Muscle of arm (tissue), 14 donors: Measurements from ENCODE around the gene TAF3. TPM values are rescaled to one million over a fixed set of nuclear protein-coding genes. Genes with fewer than 3 reads are reported as not detected.
"Not testable (repeated sequence)": the region's sequence is repeated elsewhere in the genome, so short reads cannot be mapped to it uniquely, and the experiment has no call there.

ENCODE experiments used
- DNase-seq: peaks from one replicate; pipeline ENCODE4 v3.0.0-alpha.2; 2013
- long read RNA-seq, 11 donors: transcript quantifications; one replicate each; lab custom pipeline, GENCODE V29; 2026
- polyA plus RNA-seq, 12 donors: library from polyadenylated mRNA; unstranded; fragments of 120-200 nt; gene quantifications; one replicate each; pipeline ENCODE4 v1.2.1, GENCODE V29; 2013; ENCODE audit not compliant: insufficient read length in 12 of 12

TAF3 gene
- 10 to 100 TPM in 2 of 12 donors, 1 to 10 TPM in 9, not detected in 1; 5.3 to 10.7 (median 5.8) TPM for polyA plus RNA-seq
- long read RNA-seq, donor 1, partial matches to known transcripts, result 6 of 6 reads
- long read RNA-seq, donor 1, other reads (novel, unspliced or antisense), result 0 of 6 reads
- long read RNA-seq, donor 2, result 0 reads
- long read RNA-seq, donor 3, result 0 reads
- long read RNA-seq, donor 4, result 0 reads
- long read RNA-seq, donor 5, result 0 reads
- long read RNA-seq, donor 6, result 0 reads
- long read RNA-seq, donor 7, result 0 reads
- long read RNA-seq, donor 8, result 0 reads
- long read RNA-seq, donor 9, result 0 reads
- long read RNA-seq, donor 10, result 0 reads
- long read RNA-seq, donor 11, result 0 reads

GRCh38 chr10:7818295-7819120, at the start of gene TAF3:
Gene TAF3 (plus strand): TSS chr10:7818505. CDS start chr10:7818710, 205 bp downstream.
- peak; percentile 95 for DNase-seq

- no peak for DNase-seq
Observed at GRCh38 chr10:7773845-7774801, 44.2 kb upstream of the TAF3 start.

DNA sequence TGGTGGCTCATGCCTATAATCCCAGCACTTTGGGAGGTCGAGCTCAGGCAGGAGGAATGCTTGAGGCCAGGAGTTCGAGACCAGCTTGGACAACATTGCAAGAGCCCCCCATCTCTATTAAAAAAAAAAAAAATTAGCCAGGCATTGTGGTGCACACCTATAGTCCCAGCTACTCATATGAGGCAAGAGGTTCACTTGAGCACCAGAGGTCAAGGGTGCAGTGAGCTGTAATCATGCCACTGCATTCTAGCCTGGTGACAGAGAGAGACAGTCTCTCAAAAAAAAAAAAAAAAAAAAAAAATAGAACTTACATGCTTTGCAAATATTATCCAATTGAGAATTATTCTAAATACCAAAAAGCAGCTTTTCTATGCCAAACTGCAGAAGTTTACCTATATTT, 41.5 kb upstream of the TAF3 start:
- DNase-seq, result no peak

GRCh38 chr10:7782194-7782593, 36.1 kb upstream of the TAF3 start:
- DNase-seq, result not testable (repeated sequence)

DNA sequence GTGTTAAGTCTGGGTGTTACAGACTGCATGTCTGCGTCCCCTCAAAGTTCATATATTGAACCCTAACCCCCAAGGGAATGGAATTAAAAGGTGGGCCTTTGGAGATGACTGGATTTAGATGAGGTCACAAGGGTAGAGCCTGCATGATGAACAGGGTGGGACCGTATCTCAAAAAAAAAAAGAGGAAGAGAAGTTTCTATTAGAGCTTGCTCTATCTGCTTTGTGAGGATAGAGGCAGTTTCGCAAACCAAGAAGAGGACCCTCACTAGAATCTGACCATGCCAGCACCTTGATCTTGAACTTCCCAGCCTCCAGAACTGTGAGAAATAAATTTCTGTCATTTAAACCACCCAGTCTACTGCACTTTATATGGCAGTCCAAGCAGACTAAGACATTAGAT, 31.9 kb upstream of the TAF3 start:
- no peak for DNase-seq

- DNase-seq, result no peak
Observed at GRCh38 chr10:7787150-7787856, 31.0 kb upstream of the TAF3 start.

GRCh38 chr10:7787857-7788638, 30.3 kb upstream of the TAF3 start, which contains the start of the genes ATP5F1C and KIN:
Gene ATP5F1C (plus strand): TSS chr10:7788177. CDS start chr10:7788208, 31 bp downstream.
Gene KIN (minus strand): TSS chr10:7787993. CDS start chr10:7787933, 60 bp downstream.
- peak; percentile 99 for DNase-seq

DNA sequence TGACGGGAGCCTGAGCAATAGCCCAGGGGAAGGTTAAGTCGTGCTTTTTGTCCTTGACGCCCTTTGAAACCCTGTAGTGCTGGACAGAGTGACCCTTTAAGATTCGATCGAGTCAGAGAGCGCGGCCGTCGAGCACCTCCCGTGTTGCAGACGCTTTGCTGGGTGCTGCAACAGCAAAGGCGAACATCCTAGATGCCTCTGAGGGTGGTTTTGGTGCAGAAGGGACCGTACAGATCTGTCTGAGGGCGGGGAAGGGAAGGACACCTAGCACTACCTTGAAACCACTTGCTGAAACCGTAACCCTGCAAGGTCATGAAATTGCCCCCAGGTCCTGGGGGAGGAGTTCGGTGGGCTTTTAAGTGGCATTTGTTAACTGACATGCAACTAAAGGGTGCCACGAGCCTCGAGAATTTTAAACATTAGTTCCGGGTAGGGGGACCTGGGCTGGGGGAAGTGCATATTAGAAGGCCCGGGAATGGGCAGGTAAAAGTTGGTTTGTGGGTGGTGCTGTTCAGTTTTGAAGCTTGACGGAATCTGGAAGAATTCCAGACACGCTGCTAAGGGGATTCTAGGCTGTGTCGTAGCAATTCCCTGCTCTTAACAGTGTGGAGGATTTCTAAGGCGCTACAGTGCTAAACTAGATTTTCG, 29.5 kb upstream of the TAF3 start:
- no peak for DNase-seq

GRCh38 chr10:7789390-7789789, 28.9 kb upstream of the TAF3 start:
- DNase-seq, result no peak

DNA sequence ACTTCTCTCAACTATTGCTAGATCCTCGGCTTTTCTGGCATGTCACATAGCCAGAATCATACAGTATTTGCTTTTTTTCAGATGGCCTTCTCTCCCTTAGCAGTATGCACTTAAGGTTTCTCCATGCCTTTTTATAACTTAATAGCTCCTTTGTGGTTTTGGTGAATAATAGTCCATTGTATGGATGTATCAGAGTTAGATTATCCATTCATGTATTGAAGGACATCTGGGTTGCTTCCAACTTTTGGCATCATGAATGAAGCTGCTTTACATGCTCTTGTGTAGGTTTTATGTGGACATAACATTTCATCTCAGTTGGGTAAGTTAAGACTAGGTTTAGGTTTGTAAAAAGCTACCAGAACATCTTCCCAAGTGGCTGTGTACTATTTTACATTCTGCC, 25.8 kb upstream of the TAF3 start:
- DNase-seq, result no peak

DNA sequence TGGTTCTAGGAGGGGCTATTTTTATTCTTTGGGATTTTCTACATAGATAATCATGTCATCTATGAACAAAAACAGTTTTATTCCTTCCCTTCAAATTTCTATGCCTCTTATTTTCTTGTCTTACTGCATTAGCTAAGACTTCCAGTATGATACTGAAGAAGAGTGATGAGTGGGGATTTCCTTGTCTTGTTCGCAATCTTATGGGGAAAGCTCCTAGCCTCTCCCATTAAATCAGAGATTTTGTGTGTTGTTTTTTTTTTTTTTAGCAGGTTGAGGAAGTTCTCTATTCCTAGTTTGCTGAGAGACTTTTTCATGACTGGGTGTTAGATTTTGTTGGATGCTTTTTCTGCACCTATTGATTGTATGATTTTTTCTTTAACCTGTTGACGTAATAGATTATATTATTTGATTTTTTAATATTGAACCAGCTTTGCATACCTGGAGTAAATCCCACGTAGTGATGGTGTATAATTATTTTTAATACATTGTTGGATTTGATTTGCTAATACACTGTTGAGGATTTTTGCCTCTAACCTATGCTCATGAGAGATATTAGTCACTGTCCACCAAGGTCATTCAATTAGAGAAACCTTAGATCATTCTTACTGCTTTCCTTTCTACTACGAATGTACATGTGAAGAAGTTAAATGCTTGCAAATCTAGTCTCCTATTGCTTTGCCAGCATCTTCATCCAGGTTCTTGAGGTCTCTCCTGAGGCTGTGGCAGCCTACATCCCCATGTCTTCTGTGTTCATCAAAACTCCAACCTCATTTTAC, 23.9 kb upstream of the TAF3 start:
- no peak for DNase-seq

GRCh38 chr10:7795605-7796004, 22.7 kb upstream of the TAF3 start:
- DNase-seq, result no peak

DNA sequence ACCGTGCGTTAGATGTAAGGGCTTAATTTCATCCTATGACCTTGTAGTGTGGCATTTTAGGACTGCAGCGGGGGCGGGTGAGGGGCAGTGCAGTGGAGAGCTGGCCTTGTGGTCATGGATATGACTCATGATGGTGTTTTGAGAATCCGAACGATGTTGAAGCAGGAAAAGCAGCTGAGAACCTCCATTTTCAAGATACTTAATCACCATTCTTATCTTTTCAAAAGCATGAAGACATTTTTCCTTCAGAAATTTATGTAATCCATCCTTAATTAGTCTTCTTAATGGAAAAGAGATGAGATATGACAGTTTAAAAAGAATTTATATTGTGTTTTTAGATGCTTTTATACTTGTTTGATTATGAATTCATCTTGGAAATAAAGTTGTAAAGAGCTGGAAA, 20.7 kb upstream of the TAF3 start:
- DNase-seq, result no peak

DNA sequence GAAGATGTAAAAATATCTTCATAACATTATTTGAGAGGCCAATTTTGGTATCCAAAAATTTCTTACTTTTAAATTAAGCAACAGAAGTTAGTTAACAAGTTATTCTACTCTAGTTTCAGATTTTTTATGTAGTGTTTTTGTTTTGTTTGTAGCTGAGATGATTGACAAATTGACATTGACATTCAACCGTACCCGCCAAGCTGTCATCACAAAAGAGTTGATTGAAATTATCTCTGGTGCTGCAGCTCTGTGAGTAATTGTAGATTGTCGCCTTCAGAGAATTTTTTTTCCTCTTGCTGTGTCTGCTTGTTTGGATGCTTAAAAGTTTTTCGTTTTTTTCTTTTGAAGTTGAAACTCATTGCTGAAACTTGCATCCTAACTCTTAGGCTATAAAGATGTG, 15.7 kb upstream of the TAF3 start:
- no peak for DNase-seq

GRCh38 chr10:7804216-7804615, 14.1 kb upstream of the TAF3 start:
- DNase-seq, result no peak

GRCh38 chr10:7804741-7805140, 13.6 kb upstream of the TAF3 start:
- DNase-seq, result no peak

DNA sequence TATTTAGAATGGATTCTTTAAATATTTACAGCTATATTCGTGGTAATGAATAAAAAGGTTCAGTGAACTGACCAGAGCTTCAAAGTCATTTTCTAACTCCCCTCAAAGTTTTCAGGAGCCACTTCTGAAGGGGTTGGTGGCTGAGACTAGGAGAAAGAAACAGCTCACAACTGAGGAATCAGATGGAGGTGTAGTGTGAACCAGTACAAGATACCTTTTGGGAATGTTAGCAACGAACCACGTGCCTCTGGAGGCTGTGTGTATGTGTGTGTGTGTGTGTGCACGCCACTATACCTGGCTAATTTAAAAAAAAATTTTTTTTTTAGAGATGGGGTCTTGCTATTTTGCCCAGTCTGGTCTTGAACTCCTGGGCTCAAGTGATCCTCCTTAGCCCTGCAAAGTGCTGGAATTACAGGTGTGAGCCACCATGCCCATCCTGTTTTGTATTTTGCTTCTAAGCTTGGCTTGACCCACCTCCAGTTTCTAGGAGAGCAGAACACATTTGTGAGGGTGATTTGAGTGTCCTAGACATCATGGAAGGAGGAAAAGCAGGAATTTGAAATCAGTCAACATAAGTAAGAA, 9.5 kb upstream of the TAF3 start:
- DNase-seq, result no peak

DNA sequence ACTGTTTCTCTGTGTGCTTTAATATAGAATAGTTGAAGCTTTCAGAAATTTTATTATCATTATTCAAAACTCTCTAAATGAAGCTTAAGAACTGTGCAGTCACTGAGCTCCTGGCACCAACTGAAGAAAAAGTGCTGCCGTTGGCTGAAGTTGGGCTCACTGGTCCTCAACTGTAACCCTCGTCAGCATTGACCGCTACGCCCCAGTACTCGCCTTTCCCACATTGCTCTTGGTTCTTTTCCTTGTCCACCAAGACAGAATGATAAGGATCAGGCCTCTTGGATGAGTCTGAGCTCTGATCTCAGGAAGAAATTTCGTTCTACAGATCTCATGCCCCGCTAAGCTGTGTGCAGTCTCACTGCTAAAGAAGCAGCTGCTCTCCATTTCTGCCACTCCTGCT, 7.9 kb upstream of the TAF3 start:
- DNase-seq, result no peak

- no peak for DNase-seq
Observed at GRCh38 chr10:7811000-7811399, 7.3 kb upstream of the TAF3 start.
